Subcutaneous adipose tissue (tissue), 4 donors: Measurements from ENCODE around the gene OR8D1. TPM values are rescaled to one million over a fixed set of nuclear protein-coding genes. Genes with fewer than 3 reads are reported as not detected.

ENCODE experiments used
- CTCF ChIP-seq: fragments of 450-650 bp; IDR thresholded peaks from one replicate; pipeline ENCODE4 v1.5.1; 2016; ENCODE audit warnings: low read depth, mild to moderate bottlenecking, control low read depth, antibody characterized with exemption, moderate library complexity
- total RNA-seq, 4 donors: library from RNA; depleted of rRNA; stranded (reverse); fragments of >200 nt; gene quantifications; one replicate each; pipeline ENCODE4 v1.1.0, GENCODE V29; 2016

The OR8D1 gene
- total RNA-seq, 4 donors from 2014 or later: not detected

GRCh38 chr11:124329787-124330478 is 16.2 kb upstream of the OR8D1 start:
- no peak for TF ChIP-seq CTCF

- TF ChIP-seq CTCF: no peak
These were observed 14.0 kb upstream of the OR8D1 start for GRCh38 chr11:124327775-124328174.

- TF ChIP-seq CTCF: no peak
These were observed 8.6 kb upstream of the OR8D1 start for GRCh38 chr11:124322356-124322755.

GRCh38 chr11:124320097-124320496 is 6.3 kb upstream of the OR8D1 start, which contains the start of gene OR8D2:
OR8D2 (minus strand) TSS chr11:124320197; CDS start chr11:124320197, 0 bp downstream.
- no peak for TF ChIP-seq CTCF

GRCh38 chr11:124315052-124315451 is 1.3 kb upstream of the OR8D1 start:
- TF ChIP-seq CTCF: no peak

- no peak for TF ChIP-seq CTCF
These were observed 618 bp downstream of the OR8D1 start for GRCh38 chr11:124313131-124313530.

GRCh38 chr11:124311670-124312069 is 2.1 kb downstream of the OR8D1 start:
- TF ChIP-seq CTCF: no peak
